OCI-LY3 (cell line): ENCODE results near the gene ANO6.

ENCODE experiments used
- EZH2phosphoT487 ChIP-seq: fragments of 200-600 bp; shearing (Covaris generic); IDR thresholded peaks from 2 replicates; pipeline ENCODE4 v1.6.1; 2018; ENCODE audit warnings: antibody characterized with exemption, mixed run types, low read depth
- TF ChIP-seq, protein P1 (sequence below): fragments of 200-600, 300-600 bp; sonication (generic); IDR thresholded peaks from 2 replicates; pipeline ENCODE4 v1.5.1; 2014; ENCODE audit warnings: antibody characterized with exemption, low read length, low read depth

DNA sequence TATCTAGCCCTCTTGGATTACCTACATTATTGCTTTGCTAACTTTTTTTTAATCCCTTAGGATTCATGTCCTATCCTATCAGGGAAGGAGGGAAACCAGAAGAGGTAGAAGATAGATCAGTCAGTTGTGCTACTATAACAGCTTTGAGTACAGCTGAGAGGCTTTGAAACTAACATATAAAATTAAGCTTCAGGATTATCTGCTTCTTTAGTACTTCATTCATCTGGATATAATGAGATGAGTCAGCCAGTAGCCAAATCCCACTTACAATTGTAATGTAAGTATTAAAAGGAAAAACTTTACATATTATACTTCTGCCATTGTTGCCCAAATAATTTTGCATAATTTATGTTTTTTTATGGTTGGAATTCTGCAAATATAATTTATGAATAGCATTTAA lies 33.4 kb upstream of the ANO6 start:
- TF ChIP-seq, protein P1, sequence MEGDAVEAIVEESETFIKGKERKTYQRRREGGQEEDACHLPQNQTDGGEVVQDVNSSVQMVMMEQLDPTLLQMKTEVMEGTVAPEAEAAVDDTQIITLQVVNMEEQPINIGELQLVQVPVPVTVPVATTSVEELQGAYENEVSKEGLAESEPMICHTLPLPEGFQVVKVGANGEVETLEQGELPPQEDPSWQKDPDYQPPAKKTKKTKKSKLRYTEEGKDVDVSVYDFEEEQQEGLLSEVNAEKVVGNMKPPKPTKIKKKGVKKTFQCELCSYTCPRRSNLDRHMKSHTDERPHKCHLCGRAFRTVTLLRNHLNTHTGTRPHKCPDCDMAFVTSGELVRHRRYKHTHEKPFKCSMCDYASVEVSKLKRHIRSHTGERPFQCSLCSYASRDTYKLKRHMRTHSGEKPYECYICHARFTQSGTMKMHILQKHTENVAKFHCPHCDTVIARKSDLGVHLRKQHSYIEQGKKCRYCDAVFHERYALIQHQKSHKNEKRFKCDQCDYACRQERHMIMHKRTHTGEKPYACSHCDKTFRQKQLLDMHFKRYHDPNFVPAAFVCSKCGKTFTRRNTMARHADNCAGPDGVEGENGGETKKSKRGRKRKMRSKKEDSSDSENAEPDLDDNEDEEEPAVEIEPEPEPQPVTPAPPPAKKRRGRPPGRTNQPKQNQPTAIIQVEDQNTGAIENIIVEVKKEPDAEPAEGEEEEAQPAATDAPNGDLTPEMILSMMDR: no peak
- no peak for TF ChIP-seq EZH2phosphoT487
